ENCODE data around the gene HEATR3. TPM values are rescaled to one million over a fixed set of nuclear protein-coding genes. Genes with fewer than 3 reads are reported as not detected.

Gene HEATR3
- total and polyA plus RNA-seq, 2 experiments from 2014 or later = 7.5 to 29.9 TPM

GRCh38 chr16:50065241-50065623 lies 538 bp upstream of the HEATR3 start:
- Histone ChIP-seq H3K36me3 (ENCODE audit: insufficient read depth) (no peaks in the 10 kb centered on the region; the same call in 1 of the 2 replicates), H3K4me1 (ENCODE audit: insufficient read depth) (peaks cover 8% of the 10 kb centered on the region; the same call in 1 of the 2 replicates), H3K27me3 (ENCODE audit: insufficient read depth) (no peaks in the 10 kb centered on the region), H3K27ac (ENCODE audit: low read depth) (no peak overlapping the region), H3K4me2 (no peak overlapping the region), H3K9me2 (ENCODE audit: insufficient read depth) (no peaks in the 10 kb centered on the region), H3K4me3 (peak overlapping the region; percentile 97), H4K20me1 (replicated peaks; ENCODE audit: insufficient read depth) (peaks cover 7% of the 10 kb centered on the region; the same call in 1 of the 2 replicates), H3F3A (replicated peaks; ENCODE audit: low read depth) (0 out of 2 replicates have a peak, but pooled peaks cover 2% of the 10 kb centered on the region), H2AFZ (peak overlapping the region; percentile 87), H3K79me2 (replicated peaks; ENCODE audit: insufficient read depth) (peaks cover 26% of the 10 kb centered on the region)
- Mint-ChIP-seq H3K36me3 (ENCODE audit: low read depth) (peaks cover 19% of the 10 kb centered on the region), H3K4me3 (peak overlapping the region; percentile 84), H3K4me1 (peaks cover 16% of the 10 kb centered on the region), H3K27me3 (ENCODE audit: insufficient read depth, low read depth, poor library complexity) (peaks cover 10% of the 10 kb centered on the region), H3K27ac (no peak overlapping the region; the same call in 1 of the 2 replicates), H3K9me3 (no peaks in the 10 kb centered on the region)
- no peak for TF ChIP-seq POLR2AphosphoS5 (IDR thresholded peaks at IDR 0.05; ENCODE audit: low read depth)
- no peak for TF ChIP-seq EZH2 (IDR thresholded peaks at IDR 0.05; ENCODE audit: low read depth, unreplicated experiment)
- no peak for TF ChIP-seq REST (IDR thresholded peaks at IDR 0.05; ENCODE audit: unreplicated experiment)
- no peak for TF ChIP-seq EZH2phosphoT487 (IDR thresholded peaks at IDR 0.05; ENCODE audit: unreplicated experiment)
- TF ChIP-seq ZNF331 (CRISPR knock-in tag; IDR thresholded peaks at IDR 0.05; ENCODE audit: low read depth) = no peak
- no peak for TF ChIP-seq CTCF (conservative IDR thresholded peaks at IDR 0.05; ENCODE audit: low read depth in 2 of 2)
- no peak for TF ChIP-seq STAT1 (IDR thresholded peaks at IDR 0.05; ENCODE audit: unreplicated experiment)
- no peak for TF ChIP-seq JUNB (IDR thresholded peaks at IDR 0.05; ENCODE audit: unreplicated experiment)
- no peak for TF ChIP-seq NANOG (IDR thresholded peaks at IDR 0.05; ENCODE audit: borderline replicate concordance)
- TF ChIP-seq ETS1 (IDR thresholded peaks at IDR 0.05) = no peak
- no peak for TF ChIP-seq ZNF114 (CRISPR knock-in tag; IDR thresholded peaks at IDR 0.05)
- TF ChIP-seq ZNF462 (CRISPR knock-in tag; IDR thresholded peaks at IDR 0.05) = no peak
- no peak for DNase-seq (ENCODE audit: low spot score)
- ATAC-seq = no peak
